Right lobe of liver (tissue), 4 donors: ENCODE data around the gene WFIKKN2.

ENCODE experiments used
- POLR2A ChIP-seq: fragments of 450-650 bp; IDR thresholded peaks from one replicate; pipeline ENCODE4 v1.6.1; 2017; ENCODE audit warnings: antibody characterized with exemption, mild to moderate bottlenecking
- TF ChIP-seq, protein P1 (sequence below), 4 donors: fragments of 200-600 bp in 3 of 4; fragments of 450-650 bp in 1 of 4; IDR thresholded peaks; one replicate each; pipeline versions ENCODE4 v1.5.1 to v1.8.0; 2016 to 2022; ENCODE audit warnings: antibody characterized with exemption in 4 of 4, mild to moderate bottlenecking in 2 of 4
- donor health status: DM: no; HTN: no; CAD: no.
- donor health status: DM: no; HTN: no; CAD: no.
- donor health status: DM: no; HTN: yes; CAD: no.

DNA sequence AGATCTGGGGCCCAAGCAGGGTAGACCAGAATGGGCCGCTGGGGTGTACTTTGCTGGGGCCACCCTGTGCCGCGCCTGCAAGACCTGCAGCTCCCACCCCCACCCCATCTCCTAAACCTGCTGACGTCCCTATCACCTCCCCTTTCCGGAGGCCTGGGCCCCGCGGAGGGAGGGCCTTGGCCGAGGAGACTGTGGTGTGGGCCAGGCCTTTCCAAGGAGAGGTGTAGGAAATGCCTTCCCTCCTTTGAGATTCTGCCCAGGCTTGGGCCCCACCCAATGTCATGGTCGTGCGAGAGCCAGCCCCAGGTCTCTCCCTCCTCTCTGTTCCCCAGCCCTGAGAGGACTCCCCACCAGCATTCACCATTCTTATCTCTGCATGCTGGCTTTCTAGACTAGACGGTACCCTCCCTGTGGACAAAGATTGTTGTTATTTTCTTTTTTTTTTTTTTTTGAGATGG lies 3.9 kb upstream of the WFIKKN2 start:
- TF ChIP-seq, protein P1, sequence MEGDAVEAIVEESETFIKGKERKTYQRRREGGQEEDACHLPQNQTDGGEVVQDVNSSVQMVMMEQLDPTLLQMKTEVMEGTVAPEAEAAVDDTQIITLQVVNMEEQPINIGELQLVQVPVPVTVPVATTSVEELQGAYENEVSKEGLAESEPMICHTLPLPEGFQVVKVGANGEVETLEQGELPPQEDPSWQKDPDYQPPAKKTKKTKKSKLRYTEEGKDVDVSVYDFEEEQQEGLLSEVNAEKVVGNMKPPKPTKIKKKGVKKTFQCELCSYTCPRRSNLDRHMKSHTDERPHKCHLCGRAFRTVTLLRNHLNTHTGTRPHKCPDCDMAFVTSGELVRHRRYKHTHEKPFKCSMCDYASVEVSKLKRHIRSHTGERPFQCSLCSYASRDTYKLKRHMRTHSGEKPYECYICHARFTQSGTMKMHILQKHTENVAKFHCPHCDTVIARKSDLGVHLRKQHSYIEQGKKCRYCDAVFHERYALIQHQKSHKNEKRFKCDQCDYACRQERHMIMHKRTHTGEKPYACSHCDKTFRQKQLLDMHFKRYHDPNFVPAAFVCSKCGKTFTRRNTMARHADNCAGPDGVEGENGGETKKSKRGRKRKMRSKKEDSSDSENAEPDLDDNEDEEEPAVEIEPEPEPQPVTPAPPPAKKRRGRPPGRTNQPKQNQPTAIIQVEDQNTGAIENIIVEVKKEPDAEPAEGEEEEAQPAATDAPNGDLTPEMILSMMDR (IDR thresholded peaks at IDR 0.05), result no peak
- no peak for TF ChIP-seq POLR2A
